ENCODE data around the gene LRP1.

GRCh38 chr12:57159311-57159710, 31.0 kb downstream of the LRP1 start:
- TF ChIP-seq CTCF (optimal IDR thresholded peaks at IDR 0.05 in 1 of 3, IDR thresholded peaks at IDR 0.05 in 1 of 3, conservative IDR thresholded peaks at IDR 0.05 in 1 of 3; ENCODE audit: extremely low read depth in 1 of 3, insufficient read depth in 2 of 3, low read length in 3 of 3), result no peak
- no peak for TF ChIP-seq EZH2 (IDR thresholded peaks at IDR 0.05; ENCODE audit: low read length)
